IMR-90 (cell line): ENCODE data around the gene POLD3. TPM values are rescaled to one million over a fixed set of nuclear protein-coding genes. Genes with fewer than 3 reads are reported as not detected.

ENCODE experiments used
- ATAC-seq: fragments of 200-7000 bp; cut with Tn5 transposase; 2 replicates; pipeline ENCODE4 v1.9.1; 2020; ENCODE audit warnings: low read depth, mild to moderate bottlenecking, moderate library complexity
- BruUV-seq: library from RNA; stranded (reverse); fragments of 400-500 nt; replicated peaks from 2 replicates; lab custom pipeline; 2021; lab: Mats Ljungman, UMichigan
- CTCF ChIA-PET: fragments of 300-600 bp; formaldehyde crosslinking; extraction: SDS; loops from one replicate; lab custom pipeline; 2021; ENCODE audit warnings: antibody characterized with exemption; lab: Yijun Ruan, JAX
- POLR2A ChIA-PET: fragments of 300-600 bp; sonication (Branson Sonifier 250); formaldehyde crosslinking; loops from one replicate; lab custom pipeline; 2022; ENCODE audit warnings: antibody characterized with exemption; ENCODE audit not compliant: unreplicated experiment; lab: Charles Lee
- DNase-seq: peaks from one replicate; pipeline ENCODE4 v3.0.0; 2013
- H2AFZ ChIP-seq: replicated peaks from 2 replicates; pipeline ENCODE3; 2013; ENCODE audit warnings: low read length, mild to moderate bottlenecking; ENCODE audit not compliant: poor library complexity
- H2AK5ac ChIP-seq: 2 replicates; pipeline ENCODE4 v1.6.1; 2013; ENCODE audit warnings: low read depth, low read length, inconsistent platforms
- H2AK9ac ChIP-seq: replicated peaks from 2 replicates; pipeline ENCODE3; 2013; ENCODE audit warnings: mild to moderate bottlenecking, low read depth, low read length, moderate library complexity; ENCODE audit not compliant: poor library complexity
- H2BK120ac ChIP-seq: 2 replicates; pipeline ENCODE4 v1.6.1; 2013; ENCODE audit warnings: low read depth, low read length, inconsistent platforms
- H2BK15ac ChIP-seq: 3 replicates; pipeline ENCODE4 v1.6.1; 2013; ENCODE audit warnings: low read depth, low read length, inconsistent platforms
- H2BK20ac ChIP-seq: 2 replicates; pipeline ENCODE4 v1.6.1; 2013; ENCODE audit warnings: low read depth, mild to moderate bottlenecking, inconsistent platforms, low read length, moderate library complexity
- H2BK5ac ChIP-seq: 2 replicates; pipeline ENCODE4 v1.6.1; 2013; ENCODE audit warnings: mild to moderate bottlenecking, low read depth, low read length, inconsistent platforms; ENCODE audit not compliant: poor library complexity, severe bottlenecking
- H3K14ac ChIP-seq: replicated peaks from 2 replicates; pipeline ENCODE4 v1.6.1; 2013; ENCODE audit warnings: low read depth, low read length, inconsistent platforms
- H3K18ac ChIP-seq: 2 replicates; pipeline ENCODE4 v1.6.1; 2013; ENCODE audit warnings: low read depth, low read length, control low read depth
- H3K23ac ChIP-seq: 2 replicates; pipeline ENCODE4 v1.6.1; 2013; ENCODE audit warnings: low read depth, low read length, inconsistent platforms
- H3K27ac ChIP-seq: 2 replicates; pipeline ENCODE4 v1.5.1; 2013; ENCODE audit warnings: mild to moderate bottlenecking, control low read depth, low read length; ENCODE audit not compliant: insufficient read depth
- H3K27me3 ChIP-seq: 2 replicates; pipeline ENCODE4 v1.6.1; 2013; ENCODE audit warnings: low read length; ENCODE audit not compliant: control insufficient read depth, insufficient read depth
- H3K36me3 ChIP-seq: 2 replicates; pipeline ENCODE4 v1.6.1; 2013; ENCODE audit warnings: low read length, mixed read lengths; ENCODE audit not compliant: control insufficient read depth, insufficient read depth
- H3K4ac ChIP-seq: 2 replicates; pipeline ENCODE4 v1.6.1; 2013; ENCODE audit warnings: low read depth, low read length, inconsistent platforms
- H3K4me1 ChIP-seq: 2 replicates; pipeline ENCODE4 v1.6.1; 2013; ENCODE audit warnings: low read length, mixed read lengths; ENCODE audit not compliant: control insufficient read depth, insufficient read depth
- H3K4me2 ChIP-seq: 2 replicates; pipeline ENCODE4 v1.6.1; 2013; ENCODE audit warnings: low read depth, mild to moderate bottlenecking, control low read depth, low read length, moderate library complexity
- H3K4me3 ChIP-seq: 2 replicates; pipeline ENCODE4 v1.5.1; 2013; ENCODE audit warnings: low read depth, mild to moderate bottlenecking, control low read depth, low read length, moderate library complexity; ENCODE audit not compliant: insufficient read depth
- H3K56ac ChIP-seq: 2 replicates; pipeline ENCODE4 v1.6.1; 2013; ENCODE audit warnings: low read length, inconsistent platforms; ENCODE audit not compliant: insufficient read depth; ENCODE audit errors: extremely low read depth
- H3K79me1 ChIP-seq, 2 experiments: 2 replicates each; pipeline ENCODE4 v1.6.1; 2013; ENCODE audit warnings: low read length in 2 of 2, inconsistent platforms in 1 of 2, low read depth in 1 of 2
- H3K9ac ChIP-seq: 2 replicates; pipeline ENCODE4 v1.6.1; 2013; ENCODE audit warnings: low read depth, low read length, control low read depth
- H3K9me1 ChIP-seq: 2 replicates; pipeline ENCODE4 v1.6.1; 2013; ENCODE audit warnings: low read length, inconsistent platforms; ENCODE audit not compliant: insufficient read depth
- H3K9me3 ChIP-seq: 2 replicates; pipeline ENCODE4 v1.6.1; 2013; ENCODE audit warnings: low read length; ENCODE audit not compliant: control insufficient read depth, insufficient read depth
- H4K20me1 ChIP-seq: 2 replicates; pipeline ENCODE4 v1.6.1; 2013; ENCODE audit warnings: low read length, inconsistent platforms; ENCODE audit not compliant: insufficient read depth
- H4K5ac ChIP-seq: 2 replicates; pipeline ENCODE4 v1.6.1; 2013; ENCODE audit warnings: mild to moderate bottlenecking, low read depth, low read length, control low read depth
- H4K8ac ChIP-seq, 2 experiments: 2 replicates each; pipeline ENCODE4 v1.6.1; 2013; ENCODE audit warnings: low read depth in 2 of 2, low read length in 2 of 2, control low read depth in 1 of 2, inconsistent platforms in 1 of 2
- H4K91ac ChIP-seq: 2 replicates; pipeline ENCODE4 v1.6.1; 2013; ENCODE audit warnings: low read depth, low read length, inconsistent platforms; ENCODE audit not compliant: insufficient read depth
- CHD1 ChIP-seq: IDR thresholded peaks from 2 replicates; pipeline ENCODE4 v1.6.1; 2012; ENCODE audit warnings: low read depth, low read length, improper control_type of control experiment
- USF2 ChIP-seq: fragments of 150-350 bp; IDR thresholded peaks from 2 replicates; pipeline ENCODE4 v1.6.1; 2017; ENCODE audit warnings: mild to moderate bottlenecking, antibody characterized with exemption, low read length, low read depth
- WGBS, 2 experiments: methylation state at CpG; one replicate each; pipeline versions ENCODE4 v1.1.5 to v1.1.7; 2013; ENCODE audit warnings: missing lambda C conversion rate in 2 of 2; ENCODE audit not compliant: insufficient read length in 1 of 2; ENCODE audit errors: extremely low coverage in 2 of 2; 5-methylcytosine and 5-hydroxymethylcytosine counted together
- dilution Hi-C: fragments of 300-500 bp; cut with HindIII; formaldehyde crosslinking; loops from one replicate; pipeline ENCODE4 v1.14.3; 2018; ENCODE audit warnings: low sequenced_read_pairs; ENCODE audit not compliant: unreplicated experiment
- in situ Hi-C: fragments of 300-500 bp; cut with MboI; formaldehyde crosslinking; loops from 3 replicates; pipeline ENCODE4 v1.14.3; 2019; ENCODE audit warnings: low sequenced_read_pairs, inconsistent platforms, mixed read lengths
- intact Hi-C: fragments of 100-400 bp; cut with micrococcal nuclease; formaldehyde crosslinking; loops from 2 replicates; pipeline ENCODE4 v1.10.0; 2022
- polyA plus RNA-seq, 3 experiments: library from polyadenylated mRNA; depleted of rRNA; stranded (reverse); fragments of >200 nt; gene quantifications; 2 replicates each; pipeline ENCODE4 v1.2.3, GENCODE V29; 2012; ENCODE audit warnings: low replicate concordance in 1 of 3
- total RNA-seq: library from RNA; depleted of rRNA; stranded (reverse); fragments of >200 nt; gene quantifications from 2 replicates; pipeline ENCODE4 v1.2.3, GENCODE V29; 2012

The POLD3 gene
- total and polyA plus RNA-seq, 2 of the 4 experiments (the other 2 are of a cell fraction), result 9.1 to 9.2 TPM

GRCh38 chr11:74642912-74643311 is 50.5 kb downstream of the POLD3 start:
- H4K8ac ChIP-seq, result 0 out of 4 replicates have a peak overlapping the region, but pooled peaks of 1 of the 2 experiments have one; percentile 9
- in situ Hi-C loops, result no loop called here
- H3K14ac ChIP-seq, result peak overlapping the region; percentile 24
- intact Hi-C loops, result no loop called here
- H3K9ac ChIP-seq, result no peak overlapping the region
- H3K4ac ChIP-seq, result peak overlapping the region; percentile 8; the same call in 1 of the 2 replicates
- peak overlapping the region; percentile 5; the same call in 1 of the 2 replicates for H2BK20ac ChIP-seq
- no peak overlapping the region for H3K56ac ChIP-seq
- DNase-seq, result no peak
- peaks cover 3 to 14% of the 10 kb centered on the region in 2 experiments; a peak in 2 of 4 replicates for H3K79me1 ChIP-seq
- no peak overlapping the region for H2BK120ac ChIP-seq
- H3K9me1 ChIP-seq, result peaks cover 3% of the 10 kb centered on the region; the same call in 1 of the 2 replicates
- no peak overlapping the region for H2AFZ ChIP-seq
- no peak overlapping the region for H2BK15ac ChIP-seq
- H3K27me3 ChIP-seq, result no peaks in the 10 kb centered on the region
- no TSS peak for BruUV-seq
- H3K27ac ChIP-seq, result no peak overlapping the region
- WGBS, 2 experiments, result no CpG with 5 or more reads among the region's 5 CpGs
- no peak for ATAC-seq
- H4K5ac ChIP-seq, result peak overlapping the region; percentile 68; the same call in 1 of the 2 replicates
- no peak overlapping the region for H2AK9ac ChIP-seq
- peak overlapping the region; percentile 49; the same call in 1 of the 2 replicates for H2AK5ac ChIP-seq
- H3K18ac ChIP-seq, result peak overlapping the region; percentile 70; the same call in 1 of the 2 replicates
- TF ChIP-seq CHD1 (no peak), USF2 (no peak)
- no peak overlapping the region for H3K4me2 ChIP-seq
- H3K4me1 ChIP-seq, result peaks cover 13% of the 10 kb centered on the region
- no peaks in the 10 kb centered on the region for H4K20me1 ChIP-seq
- peaks cover 12% of the 10 kb centered on the region for H3K36me3 ChIP-seq
- CTCF ChIA-PET, result interaction anchor here (1.0 to 1.2 kb wide), 2 partner anchors 60 to 96 kb away, joined by 3 to 6 read pairs; no protein-coding TSS in a partner anchor
- dilution Hi-C loops, result no loop called here
- POLR2A ChIA-PET, result interaction anchor here (0.6 kb wide), 1 partner anchor 655 kb away, joined by 3 read pairs; no protein-coding TSS in a partner anchor
- H4K91ac ChIP-seq, result 0 out of 2 replicates have a peak overlapping the region, but pooled peaks have one; percentile 19
- peak overlapping the region; percentile 69 for H2BK5ac ChIP-seq
- no peaks in the 10 kb centered on the region for H3K9me3 ChIP-seq
- H3K23ac ChIP-seq, result no peak overlapping the region
- H3K4me3 ChIP-seq, result no peak overlapping the region
